Trophoblast cell (in vitro differentiated cells and primary cell): ENCODE results near the gene SCFD1.
"Not testable (repeated sequence)": the region's sequence is repeated elsewhere in the genome, so short reads cannot be mapped to it uniquely, and the experiment has no call there.

Experiments used
- DNase-seq, 2 donors: peaks; one replicate each; pipeline ENCODE4 v3.0.0-alpha.2; 2016
- H2AFZ ChIP-seq: 2 replicates; pipeline ENCODE4 v1.6.1; 2013; ENCODE audit warnings: low read length, moderate library complexity, mild to moderate bottlenecking; ENCODE audit not compliant: insufficient read depth, poor library complexity
- H2AK5ac ChIP-seq: 2 replicates; pipeline ENCODE4 v1.6.1; 2013; ENCODE audit warnings: mild to moderate bottlenecking, low read length
- H2BK120ac ChIP-seq: 2 replicates; pipeline ENCODE4 v1.6.1; 2013; ENCODE audit warnings: low read length, mild to moderate bottlenecking, moderate library complexity; ENCODE audit not compliant: insufficient read depth, poor library complexity
- H2BK12ac ChIP-seq: 2 replicates; pipeline ENCODE4 v1.6.1; 2013; ENCODE audit warnings: mild to moderate bottlenecking, low read length, moderate library complexity
- H2BK5ac ChIP-seq: 2 replicates; pipeline ENCODE4 v1.6.1; 2013; ENCODE audit warnings: low read length, low read depth, moderate library complexity, mild to moderate bottlenecking; ENCODE audit not compliant: poor library complexity
- H3K14ac ChIP-seq: 2 replicates; pipeline ENCODE4 v1.6.1; 2013; ENCODE audit warnings: mild to moderate bottlenecking, low read length
- H3K18ac ChIP-seq: 2 replicates; pipeline ENCODE4 v1.6.1; 2013; ENCODE audit warnings: mild to moderate bottlenecking, low read length
- H3K23ac ChIP-seq: 2 replicates; pipeline ENCODE4 v1.6.1; 2013; ENCODE audit warnings: low read length
- H3K27ac ChIP-seq: 2 replicates; pipeline ENCODE4 v1.5.1; 2013; ENCODE audit warnings: low read depth, mild to moderate bottlenecking, inconsistent platforms, low read length, moderate library complexity
- H3K27me3 ChIP-seq: 2 replicates; pipeline ENCODE4 v1.6.1; 2013; ENCODE audit warnings: inconsistent platforms, mild to moderate bottlenecking, low read length, moderate library complexity; ENCODE audit not compliant: insufficient read depth
- H3K36me3 ChIP-seq, 2 experiments: 1 replicate in 1 of 2; 2 replicates in 1 of 2; pipeline ENCODE4 v1.6.1; 2013; ENCODE audit warnings: low read length in 2 of 2, mild to moderate bottlenecking in 2 of 2, moderate library complexity in 1 of 2; ENCODE audit not compliant: insufficient read depth in 2 of 2, control insufficient read depth in 1 of 2
- H3K4ac ChIP-seq: 2 replicates; pipeline ENCODE4 v1.6.1; 2013; ENCODE audit warnings: low read depth, mild to moderate bottlenecking, low read length, moderate library complexity
- H3K4me1 ChIP-seq, 2 experiments: 1 replicate in 1 of 2; 2 replicates in 1 of 2; pipeline ENCODE4 v1.6.1; 2013; ENCODE audit warnings: low read length in 2 of 2, mild to moderate bottlenecking in 2 of 2, moderate library complexity in 1 of 2; ENCODE audit not compliant: insufficient read depth in 2 of 2, control insufficient read depth in 1 of 2
- H3K4me2 ChIP-seq: 2 replicates; pipeline ENCODE4 v1.6.1; 2013; ENCODE audit warnings: inconsistent platforms, mild to moderate bottlenecking, low read length, moderate library complexity
- H3K4me3 ChIP-seq: 2 replicates; pipeline ENCODE4 v1.5.1; 2013; ENCODE audit warnings: mild to moderate bottlenecking, low read depth, low read length, inconsistent platforms
- H3K79me1 ChIP-seq: one replicate; pipeline ENCODE4 v1.6.1; 2013; ENCODE audit warnings: low read length
- H3K79me2 ChIP-seq: 2 replicates; pipeline ENCODE4 v1.6.1; 2013; ENCODE audit warnings: low read length, mild to moderate bottlenecking; ENCODE audit not compliant: control insufficient read depth, insufficient read depth, poor library complexity
- H3K9ac ChIP-seq: 2 replicates; pipeline ENCODE4 v1.6.1; 2013; ENCODE audit warnings: mild to moderate bottlenecking, low read length
- H3K9me3 ChIP-seq: 2 replicates; pipeline ENCODE4 v1.6.1; 2013; ENCODE audit warnings: low read depth, mild to moderate bottlenecking, control low read depth, inconsistent platforms, low read length; ENCODE audit not compliant: insufficient read depth
- H4K12ac ChIP-seq: 2 replicates; pipeline ENCODE4 v1.6.1; 2013; ENCODE audit warnings: low read depth, mild to moderate bottlenecking, low read length, moderate library complexity
- H4K8ac ChIP-seq: 2 replicates; pipeline ENCODE4 v1.6.1; 2013; ENCODE audit warnings: low read depth, mild to moderate bottlenecking, low read length, moderate library complexity
- H4K91ac ChIP-seq: one replicate; pipeline ENCODE4 v1.6.1; 2013; ENCODE audit warnings: low read depth, mild to moderate bottlenecking, low read length, moderate library complexity
- WGBS: extraction: QIAGEN DNeasy Blood & Tissue Kit; methylation state at CpG from one replicate; pipeline ENCODE4 v1.1.7; 2013; ENCODE audit warnings: missing lambda C conversion rate; ENCODE audit not compliant: insufficient read length, insufficient coverage; ENCODE audit errors: extremely low coverage; 5-methylcytosine and 5-hydroxymethylcytosine counted together

Gene SCFD1

DNA sequence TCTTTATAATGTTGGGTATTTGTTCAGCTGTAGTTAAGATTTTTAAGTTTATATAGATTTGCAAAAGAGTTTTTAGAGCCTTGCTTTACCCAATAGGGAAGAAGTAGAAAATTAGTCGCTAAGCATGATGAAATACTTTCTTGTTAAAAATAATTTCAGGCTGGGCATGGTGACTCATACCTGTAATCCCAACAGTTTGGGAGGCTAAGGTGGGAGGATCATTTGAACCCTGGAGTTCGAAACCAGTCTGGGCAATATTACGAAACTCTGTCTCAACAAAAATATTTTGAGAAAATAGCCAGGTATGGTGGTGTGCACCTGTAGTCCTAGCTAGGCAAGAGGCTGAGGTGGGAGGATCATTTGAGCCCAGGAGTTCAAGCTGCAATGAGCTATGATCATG lies 18.7 kb upstream of the SCFD1 start:
- Histone ChIP-seq H3K36me3 (peaks cover 13 to 21% of the 10 kb centered on the region in 2 experiments), H2BK5ac (no peak overlapping the region), H3K27me3 (no peaks in the 10 kb centered on the region), H2BK12ac (no peak overlapping the region), H3K4ac (no peak overlapping the region), H4K8ac (no peak overlapping the region), H3K9ac (no peak overlapping the region), H4K91ac (no peak overlapping the region), H3K79me1 (no peaks in the 10 kb centered on the region), H2AK5ac (no peak overlapping the region), H3K18ac (no peak overlapping the region), H3K27ac (no peak overlapping the region), H3K9me3 (no peaks in the 10 kb centered on the region), H2BK120ac (no peak overlapping the region), H3K14ac (no peak overlapping the region), H2AFZ (no peak overlapping the region), H4K12ac (peak overlapping the region; percentile 43), H3K4me1 (no peaks in the 10 kb centered on the region), H3K23ac (no peak overlapping the region), H3K4me3 (no peak overlapping the region), H3K79me2 (no peaks in the 10 kb centered on the region), H3K4me2 (no peak overlapping the region)
- WGBS = no CpG with 5 or more reads among the region's 3 CpGs
- DNase-seq = peak; percentile 35 to 58

DNA sequence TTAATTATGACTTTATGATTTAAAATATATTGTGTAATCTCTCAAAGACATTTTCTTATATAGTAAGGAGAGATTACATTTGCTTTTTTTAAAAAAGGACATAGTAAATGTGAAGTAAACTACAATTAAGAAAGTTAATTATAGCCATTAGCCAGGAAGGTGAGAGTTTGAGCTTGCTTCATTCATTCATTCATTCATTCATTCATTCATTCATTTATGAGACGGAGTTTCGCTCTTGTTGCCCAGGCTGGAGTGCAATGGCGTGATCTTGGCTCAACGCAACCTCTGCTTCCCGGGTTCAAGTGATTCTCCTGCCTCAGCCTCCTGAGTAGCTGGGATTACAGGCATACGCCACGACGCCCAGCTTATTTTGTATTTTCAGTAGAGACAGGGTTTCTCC lies 17.4 kb upstream of the SCFD1 start:
- not testable (repeated sequence) for H2AFZ ChIP-seq, H2BK120ac ChIP-seq, H3K4me2 ChIP-seq, H3K4ac ChIP-seq, H4K8ac ChIP-seq, H3K27ac ChIP-seq, H2BK5ac ChIP-seq, H3K9me3 ChIP-seq, H3K27me3 ChIP-seq, H3K79me2 ChIP-seq, H3K4me1 ChIP-seq, H3K14ac ChIP-seq, H3K9ac ChIP-seq, H3K4me3 ChIP-seq, H3K18ac ChIP-seq, H3K23ac ChIP-seq, H3K79me1 ChIP-seq, H2BK12ac ChIP-seq, H4K91ac ChIP-seq, H2AK5ac ChIP-seq, H4K12ac ChIP-seq, DNase-seq
- peaks cover 13 to 23% of the 10 kb centered on the region in 2 experiments for H3K36me3 ChIP-seq
- WGBS = no CpG with 5 or more reads among the region's 8 CpGs

DNA sequence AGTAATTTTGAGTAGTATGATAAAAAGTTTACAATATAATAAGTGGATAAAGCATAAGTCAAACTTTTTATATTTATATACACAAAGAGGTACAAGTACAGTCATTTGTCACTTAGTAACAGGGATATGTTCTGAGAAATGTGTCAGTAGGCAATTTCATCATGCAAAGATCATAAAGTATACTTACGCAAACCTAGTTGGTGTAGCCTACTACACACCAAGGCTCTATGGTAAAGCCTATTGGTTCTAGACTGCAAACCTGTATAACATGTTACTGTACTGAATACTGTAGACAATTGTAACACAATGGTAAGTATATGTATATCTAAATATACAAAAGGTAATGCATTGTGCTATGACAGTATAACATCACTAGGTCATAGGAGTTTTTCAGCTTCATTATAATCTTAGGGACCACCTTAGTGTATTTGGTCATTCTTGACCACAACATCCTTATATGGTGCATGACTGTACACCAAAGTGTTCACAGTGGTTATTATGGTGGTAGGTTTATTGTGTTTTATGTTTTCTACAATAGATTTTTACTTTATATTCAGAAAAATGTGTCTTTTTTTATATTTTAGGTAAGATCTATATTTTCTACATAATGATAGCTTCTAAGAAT lies 14.9 kb upstream of the SCFD1 start:
- DNase-seq = no peak
- Histone ChIP-seq H4K8ac (no peak overlapping the region), H4K12ac (no peak overlapping the region), H2BK120ac (no peak overlapping the region), H3K79me1 (no peaks in the 10 kb centered on the region), H3K4me2 (no peak overlapping the region), H3K14ac (no peak overlapping the region), H3K4me3 (no peak overlapping the region), H3K36me3 (peaks cover 13 to 17% of the 10 kb centered on the region in 2 experiments), H2BK5ac (no peak overlapping the region), H3K18ac (no peak overlapping the region), H3K27me3 (no peaks in the 10 kb centered on the region), H3K27ac (no peak overlapping the region), H3K23ac (no peak overlapping the region), H4K91ac (no peak overlapping the region), H2BK12ac (no peak overlapping the region), H3K4me1 (no peaks in the 10 kb centered on the region), H3K9me3 (no peaks in the 10 kb centered on the region), H3K79me2 (no peaks in the 10 kb centered on the region), H3K9ac (no peak overlapping the region), H3K4ac (no peak overlapping the region), H2AFZ (no peak overlapping the region), H2AK5ac (no peak overlapping the region)
- WGBS = no CpG with 5 or more reads among the region's 1 CpG

DNA sequence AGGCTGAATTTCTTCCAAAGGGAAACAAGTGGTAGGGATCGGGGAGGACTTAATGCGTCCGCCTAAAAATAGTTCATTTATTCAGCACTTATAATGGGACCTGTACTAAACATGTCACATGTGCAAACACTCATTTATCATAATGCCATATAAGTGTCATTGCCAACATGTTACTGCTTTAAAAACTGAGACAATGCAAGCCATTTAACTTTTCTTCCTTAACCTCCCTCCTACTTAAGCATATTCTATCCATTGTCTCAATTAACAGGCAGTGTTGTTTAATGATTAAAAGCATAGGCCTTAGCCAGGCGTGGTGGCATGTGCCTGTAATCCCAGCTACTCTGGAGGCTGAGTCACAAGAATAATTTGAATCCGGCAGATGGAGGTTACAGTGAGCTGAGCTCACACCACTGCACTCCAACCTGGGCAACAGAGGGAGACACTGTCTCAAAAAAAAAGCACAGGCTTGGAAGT lies 13.5 kb upstream of the SCFD1 start:
- DNase-seq = peak; percentile 6 to 20

More for the DNA sequence above, 13.5 kb upstream of the SCFD1 start:
- Histone ChIP-seq H3K14ac (no peak overlapping the region), H2BK120ac (no peak overlapping the region), H2BK5ac (no peak overlapping the region), H3K4ac (no peak overlapping the region), H3K27me3 (no peaks in the 10 kb centered on the region), H3K27ac (no peak overlapping the region), H3K4me1 (no peaks in the 10 kb centered on the region), H2BK12ac (no peak overlapping the region), H2AK5ac (no peak overlapping the region), H3K79me2 (no peaks in the 10 kb centered on the region), H4K8ac (no peak overlapping the region), H4K12ac (no peak overlapping the region), H3K79me1 (no peaks in the 10 kb centered on the region), H2AFZ (no peak overlapping the region), H3K9ac (no peak overlapping the region), H4K91ac (no peak overlapping the region), H3K23ac (no peak overlapping the region), H3K4me3 (no peak overlapping the region), H3K4me2 (no peak overlapping the region), H3K18ac (no peak overlapping the region), H3K9me3 (no peaks in the 10 kb centered on the region), H3K36me3 (peaks cover 6 to 12% of the 10 kb centered on the region in 2 experiments)
- no CpG with 5 or more reads among the region's 5 CpGs for WGBS
